ENCODE results near the gene ZNF827.

The ZNF827 gene

DNA sequence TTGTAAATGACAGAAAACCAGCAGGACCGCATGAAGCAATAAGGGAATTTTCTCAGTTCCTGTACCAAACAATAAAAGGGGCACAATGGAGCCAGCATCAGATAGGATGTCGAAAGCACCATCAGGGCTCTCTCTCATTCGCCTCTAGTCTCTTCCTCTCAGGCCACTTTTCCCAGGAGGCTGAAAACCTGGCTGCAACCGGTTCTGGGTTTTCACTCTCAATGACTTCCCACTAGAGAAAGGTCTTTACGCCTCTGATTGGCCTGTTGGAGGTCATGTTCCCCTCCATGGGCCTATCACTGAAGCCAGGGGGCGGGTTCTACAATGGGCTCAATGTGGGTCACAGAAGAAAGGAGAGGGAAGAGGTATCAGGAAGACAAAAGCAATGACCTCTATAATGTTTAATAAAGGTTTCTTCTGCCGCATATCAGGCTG lies 29.3 kb downstream of the ZNF827 start:
- no peaks in the 10 kb centered on the region for H3K27me3 Mint-ChIP-seq
- no peak overlapping the region for H3K4me3 Mint-ChIP-seq
- peak overlapping the region; percentile 46 for H3K27ac Mint-ChIP-seq
- peaks cover 53% of the 10 kb centered on the region for H3K4me1 Mint-ChIP-seq
- peaks cover 4% of the 10 kb centered on the region for H3K36me3 Mint-ChIP-seq
- no peaks in the 10 kb centered on the region for H3K9me3 Mint-ChIP-seq

DNA sequence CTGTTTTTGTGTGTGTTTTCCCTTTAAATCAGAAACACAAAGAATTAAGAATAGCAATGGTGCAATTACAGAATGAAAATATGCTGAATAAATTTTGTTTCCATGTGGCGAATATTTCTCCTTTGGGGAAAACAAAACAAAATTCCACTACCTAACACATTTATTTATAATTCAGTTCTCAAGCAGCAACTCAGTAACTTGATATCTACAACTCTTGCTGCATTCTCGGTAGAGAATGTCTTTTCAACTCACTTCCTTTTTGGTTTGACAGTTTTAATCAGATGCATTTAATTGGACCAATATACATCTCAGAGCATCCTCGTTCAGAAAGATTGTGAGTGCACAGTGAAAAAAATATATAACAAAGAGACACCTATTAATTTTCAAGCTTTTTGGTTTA lies 30.8 kb downstream of the ZNF827 start:
- H3K4me3 Mint-ChIP-seq, result no peak overlapping the region
- H3K9me3 Mint-ChIP-seq, result no peaks in the 10 kb centered on the region
- no peaks in the 10 kb centered on the region for H3K27me3 Mint-ChIP-seq
- no peak overlapping the region for H3K27ac Mint-ChIP-seq
- peaks cover 10% of the 10 kb centered on the region for H3K36me3 Mint-ChIP-seq
- peaks cover 46% of the 10 kb centered on the region for H3K4me1 Mint-ChIP-seq

DNA sequence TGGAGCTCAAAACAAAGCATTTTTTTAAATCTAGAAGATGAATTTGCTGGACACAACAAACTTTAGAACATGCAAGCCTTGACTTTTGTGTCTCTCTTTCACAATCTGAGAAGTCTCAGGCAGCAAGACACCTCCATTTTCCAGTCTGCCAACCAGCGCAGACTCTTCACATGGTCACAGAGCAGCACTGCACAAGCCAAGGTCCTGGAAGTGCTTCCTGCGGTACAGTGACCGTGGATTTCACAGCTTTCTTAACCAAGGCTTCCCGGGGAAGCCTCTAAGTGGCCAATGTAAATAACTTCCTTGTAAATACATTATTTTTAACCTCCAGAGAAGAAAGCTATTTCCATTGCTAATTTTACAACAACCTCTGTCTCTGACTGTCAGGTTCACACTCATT lies 31.2 kb downstream of the ZNF827 start:
- Mint-ChIP-seq H3K4me1 (peaks cover 46% of the 10 kb centered on the region), H3K27ac (no peak overlapping the region), H3K9me3 (no peaks in the 10 kb centered on the region), H3K36me3 (peaks cover 10% of the 10 kb centered on the region), H3K27me3 (no peaks in the 10 kb centered on the region), H3K4me3 (no peak overlapping the region)

DNA sequence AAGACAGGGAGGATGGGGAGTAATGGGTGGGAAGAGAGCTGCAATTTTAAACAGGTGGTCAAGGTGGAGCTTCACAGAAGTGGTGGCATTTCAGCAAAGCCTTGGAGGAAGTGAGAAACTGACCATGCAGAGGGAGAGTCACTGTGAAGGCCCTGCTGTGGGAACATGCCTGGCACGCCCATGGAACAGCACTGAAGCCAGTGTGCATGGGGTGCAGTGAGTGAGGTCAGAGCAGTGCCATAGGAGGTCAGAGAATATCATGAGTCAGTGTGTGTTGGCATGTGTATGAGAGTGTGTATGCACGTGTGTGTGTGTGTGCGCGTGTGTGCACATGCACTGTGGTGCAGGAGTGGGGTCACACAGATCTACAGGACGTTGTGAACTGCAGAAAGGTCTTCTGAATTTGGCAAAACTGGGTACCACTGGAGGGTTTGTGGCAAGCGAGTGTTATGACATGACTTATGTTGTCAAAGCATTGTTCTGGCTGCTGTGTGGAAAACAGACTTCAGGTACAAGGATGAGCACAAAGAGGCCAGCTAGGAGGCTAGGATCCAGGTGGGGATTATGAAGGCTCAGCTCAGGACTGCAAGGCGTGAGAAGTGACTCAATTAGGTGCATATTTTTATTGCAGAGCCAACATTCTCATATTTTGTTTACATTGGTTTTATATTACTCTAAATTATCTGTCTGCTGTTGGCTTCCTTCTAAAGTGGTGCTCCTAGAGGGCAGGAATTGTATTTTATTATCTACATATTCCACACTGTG lies 34.0 kb downstream of the ZNF827 start:
- Mint-ChIP-seq H3K4me3 (no peak overlapping the region), H3K27ac (no peak overlapping the region), H3K4me1 (peaks cover 50% of the 10 kb centered on the region)

DNA sequence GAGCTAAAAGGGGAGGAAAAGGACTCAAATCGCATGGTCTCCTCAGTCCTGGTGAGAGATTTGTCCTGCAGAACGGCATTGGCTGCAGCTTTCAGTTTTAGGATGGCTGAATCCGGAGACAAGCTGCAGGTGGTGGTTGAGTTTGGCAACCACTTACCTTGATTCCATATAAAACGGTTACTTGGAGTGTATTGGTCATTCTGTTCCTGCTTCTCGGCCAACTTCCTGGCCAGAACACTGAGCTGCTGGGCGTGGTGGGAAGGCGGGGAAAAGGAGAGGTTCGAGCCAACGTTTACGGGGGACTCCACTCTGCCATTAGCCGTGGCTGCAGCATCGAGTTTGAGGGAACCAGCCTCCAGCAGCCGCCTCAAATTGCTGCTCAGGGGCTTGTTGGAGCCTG lies 36.1 kb downstream of the ZNF827 start:
- Mint-ChIP-seq H3K27ac (no peak overlapping the region), H3K36me3 (peaks cover 29% of the 10 kb centered on the region)

More for the DNA sequence above, 34.0 kb downstream of the ZNF827 start:
- Mint-ChIP-seq H3K36me3 (peaks cover 26% of the 10 kb centered on the region), H3K27me3 (no peaks in the 10 kb centered on the region), H3K9me3 (no peaks in the 10 kb centered on the region)

DNA sequence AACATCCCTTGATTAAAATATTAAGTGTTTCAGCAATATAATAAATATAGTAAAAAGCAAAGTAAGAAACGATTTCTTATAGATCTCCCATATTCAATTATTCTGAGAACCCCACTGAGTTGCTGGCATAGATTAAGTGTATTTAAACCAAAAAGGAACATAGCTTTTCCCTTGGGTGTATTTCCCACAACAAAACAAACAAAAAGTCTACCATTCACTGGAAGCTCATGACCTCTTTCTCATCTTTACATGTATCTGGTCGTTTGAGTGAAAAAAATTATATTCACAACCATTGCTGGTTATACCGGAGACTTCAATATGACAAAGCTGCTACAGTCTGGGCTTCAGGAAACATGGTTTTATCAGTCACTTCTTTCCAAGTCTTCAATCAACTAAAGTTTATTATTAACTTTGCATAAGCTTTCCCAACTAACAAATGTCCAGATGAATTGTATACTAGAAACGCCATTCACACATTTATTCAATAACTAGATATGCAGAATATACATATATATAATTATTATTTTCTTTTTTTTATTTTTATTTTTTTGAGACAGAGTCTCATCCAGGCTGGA lies 38.6 kb downstream of the ZNF827 start:
- no peaks in the 10 kb centered on the region for H3K27me3 Mint-ChIP-seq
- H3K4me3 Mint-ChIP-seq, result no peak overlapping the region
- no peaks in the 10 kb centered on the region for H3K9me3 Mint-ChIP-seq
- peaks cover 49% of the 10 kb centered on the region for H3K4me1 Mint-ChIP-seq
- no peak overlapping the region for H3K27ac Mint-ChIP-seq
- peaks cover 29% of the 10 kb centered on the region for H3K36me3 Mint-ChIP-seq

More for the DNA sequence above, 36.1 kb downstream of the ZNF827 start:
- H3K27me3 Mint-ChIP-seq, result no peaks in the 10 kb centered on the region
- H3K4me3 Mint-ChIP-seq, result no peak overlapping the region
- H3K4me1 Mint-ChIP-seq, result peaks cover 42% of the 10 kb centered on the region
- no peaks in the 10 kb centered on the region for H3K9me3 Mint-ChIP-seq

DNA sequence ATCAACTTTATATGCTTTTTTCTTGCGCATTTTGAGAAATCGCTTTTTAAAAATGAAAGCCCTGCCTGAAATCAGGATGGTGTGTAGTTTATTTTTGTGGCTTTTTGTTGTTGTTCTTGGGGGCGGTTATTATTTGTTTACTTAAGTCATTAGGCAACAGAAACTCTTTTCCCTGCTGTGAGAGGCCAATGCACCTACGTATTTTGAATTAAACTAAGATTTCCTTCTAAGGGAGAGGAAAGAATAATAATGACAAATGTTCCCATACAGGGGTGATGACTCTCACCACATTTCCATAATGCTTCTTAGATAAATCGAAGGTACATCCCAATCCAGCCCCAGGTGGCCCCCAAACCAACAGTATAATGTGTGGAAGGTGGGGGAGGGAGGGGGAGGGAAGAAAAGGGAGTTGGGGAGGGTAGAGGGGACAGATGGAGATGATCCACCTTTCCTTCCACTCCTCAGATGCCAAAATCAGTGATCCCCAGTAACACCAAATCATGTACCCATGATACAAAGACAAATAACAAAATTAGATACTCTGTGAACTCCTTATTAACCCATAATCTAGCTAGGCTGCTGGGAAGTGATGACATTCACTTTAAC lies 39.6 kb downstream of the ZNF827 start:
- H3K4me1 Mint-ChIP-seq, result peaks cover 58% of the 10 kb centered on the region
- H3K27me3 Mint-ChIP-seq, result no peaks in the 10 kb centered on the region
- peaks cover 27% of the 10 kb centered on the region for H3K36me3 Mint-ChIP-seq
- no peak overlapping the region for H3K27ac Mint-ChIP-seq
- H3K4me3 Mint-ChIP-seq, result no peak overlapping the region
- H3K9me3 Mint-ChIP-seq, result no peaks in the 10 kb centered on the region

DNA sequence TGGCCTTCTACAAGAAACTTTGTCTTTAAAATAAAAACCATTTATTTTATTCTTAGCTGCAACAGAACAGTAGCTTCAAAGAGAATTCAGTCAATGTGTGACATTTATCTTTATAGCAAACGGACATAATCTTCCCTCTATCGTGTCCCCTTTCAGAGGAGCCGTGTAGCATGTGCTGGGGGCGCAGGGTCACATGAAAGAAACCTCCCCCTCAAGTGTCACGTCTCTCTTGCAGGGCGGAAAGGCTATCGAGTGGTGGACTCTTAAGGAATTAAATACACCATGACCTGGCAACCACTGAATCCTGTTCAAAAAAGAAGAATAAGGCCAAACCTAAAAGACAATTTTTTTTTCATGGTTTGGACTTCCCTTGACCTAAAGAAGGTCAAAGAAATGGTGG lies 40.2 kb downstream of the ZNF827 start:
- Mint-ChIP-seq H3K4me3 (no peak overlapping the region), H3K36me3 (peaks cover 26% of the 10 kb centered on the region), H3K4me1 (peaks cover 64% of the 10 kb centered on the region), H3K9me3 (no peaks in the 10 kb centered on the region), H3K27ac (no peak overlapping the region), H3K27me3 (no peaks in the 10 kb centered on the region)

DNA sequence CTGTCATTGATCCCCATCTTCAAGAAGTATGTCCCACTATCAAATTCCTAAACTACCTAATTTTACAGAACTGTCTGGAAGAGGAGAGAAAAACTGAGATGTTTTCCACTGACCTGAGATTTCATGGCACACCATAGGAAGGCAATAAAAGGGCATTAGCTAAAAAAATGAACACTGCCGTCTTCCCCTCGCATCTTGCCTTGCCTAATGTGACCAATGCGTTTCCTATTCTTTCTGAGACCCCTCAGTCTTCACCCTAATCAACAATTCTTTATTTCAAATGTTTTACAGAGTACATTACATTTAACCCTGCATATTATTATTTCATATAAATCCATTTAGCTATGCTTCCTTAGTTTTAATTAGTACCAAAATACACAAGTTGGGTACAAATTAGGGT lies 43.6 kb downstream of the ZNF827 start:
- no peak overlapping the region for H3K4me3 Mint-ChIP-seq

DNA sequence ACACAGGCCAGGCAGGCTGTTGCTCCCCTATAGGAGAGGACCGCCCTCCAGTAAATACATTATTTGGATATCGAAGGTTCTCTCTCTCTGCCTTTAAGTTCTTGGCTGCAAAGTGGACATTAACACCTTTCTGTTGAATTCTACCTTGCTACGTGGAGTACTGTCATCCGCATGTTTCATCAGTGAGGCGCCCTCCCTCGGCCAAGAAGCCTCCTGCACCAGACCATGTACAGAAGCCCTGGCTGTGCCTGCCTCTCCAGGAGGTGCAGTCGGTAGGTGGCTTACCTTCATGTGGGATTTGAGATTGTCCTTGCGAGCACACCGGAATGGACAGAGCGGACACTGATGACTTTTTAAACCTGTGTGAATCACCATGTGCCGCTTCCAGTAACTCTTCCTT lies 46.7 kb downstream of the ZNF827 start:
- Mint-ChIP-seq H3K36me3 (peaks cover 16% of the 10 kb centered on the region), H3K4me3 (no peak overlapping the region), H3K9me3 (no peaks in the 10 kb centered on the region), H3K27me3 (no peaks in the 10 kb centered on the region), H3K4me1 (peaks cover 38% of the 10 kb centered on the region), H3K27ac (no peak overlapping the region)

More for the DNA sequence above, 43.6 kb downstream of the ZNF827 start:
- H3K4me1 Mint-ChIP-seq, result peaks cover 55% of the 10 kb centered on the region
- peak overlapping the region; percentile 20 for H3K27ac Mint-ChIP-seq
- no peaks in the 10 kb centered on the region for H3K9me3 Mint-ChIP-seq
- H3K36me3 Mint-ChIP-seq, result peaks cover 18% of the 10 kb centered on the region
- H3K27me3 Mint-ChIP-seq, result no peaks in the 10 kb centered on the region

DNA sequence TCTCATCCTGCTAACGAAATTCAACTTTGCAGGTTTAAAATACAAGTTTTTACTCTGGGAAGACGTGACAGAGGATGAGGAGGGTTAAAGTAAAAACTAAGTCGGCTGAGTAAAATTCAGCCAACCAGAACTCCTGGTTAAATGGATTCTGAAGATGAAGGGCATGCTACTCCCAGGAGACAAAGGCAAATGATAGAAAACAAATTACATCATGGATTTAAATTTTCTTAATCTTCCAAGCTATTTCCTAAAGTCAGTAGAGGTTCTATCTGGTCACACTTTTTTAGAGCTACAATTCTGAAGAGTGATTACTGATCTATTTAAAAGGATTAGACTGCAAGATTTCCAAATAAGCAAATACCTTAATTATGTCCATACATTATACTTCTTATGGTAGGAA lies 47.9 kb downstream of the ZNF827 start:
- Mint-ChIP-seq H3K36me3 (peaks cover 18% of the 10 kb centered on the region), H3K4me3 (no peak overlapping the region), H3K9me3 (no peaks in the 10 kb centered on the region), H3K27ac (no peak overlapping the region), H3K4me1 (peaks cover 25% of the 10 kb centered on the region), H3K27me3 (no peaks in the 10 kb centered on the region)

DNA sequence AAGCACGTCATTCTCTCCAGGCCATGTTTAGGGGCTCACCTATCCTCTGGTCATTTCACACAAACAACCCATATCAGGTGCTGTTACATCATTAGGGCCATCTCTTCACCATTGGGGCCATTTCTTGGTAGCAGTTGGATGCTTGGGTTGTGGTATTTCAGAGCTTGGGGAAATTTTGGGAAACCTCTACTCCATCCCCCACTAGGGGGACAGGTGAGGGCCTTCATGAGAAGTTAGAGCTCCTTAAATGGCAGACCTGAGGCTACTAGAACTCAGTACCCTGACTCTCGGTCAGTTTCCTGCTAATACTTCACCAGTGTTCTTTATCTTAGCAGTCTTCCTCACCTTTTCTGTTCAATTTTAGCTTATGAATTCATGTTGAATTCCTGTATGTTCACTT lies 50.2 kb downstream of the ZNF827 start:
- Mint-ChIP-seq H3K4me1 (peaks cover 6% of the 10 kb centered on the region), H3K9me3 (no peaks in the 10 kb centered on the region), H3K27me3 (no peaks in the 10 kb centered on the region), H3K4me3 (no peak overlapping the region), H3K27ac (no peak overlapping the region), H3K36me3 (peaks cover 30% of the 10 kb centered on the region)

DNA sequence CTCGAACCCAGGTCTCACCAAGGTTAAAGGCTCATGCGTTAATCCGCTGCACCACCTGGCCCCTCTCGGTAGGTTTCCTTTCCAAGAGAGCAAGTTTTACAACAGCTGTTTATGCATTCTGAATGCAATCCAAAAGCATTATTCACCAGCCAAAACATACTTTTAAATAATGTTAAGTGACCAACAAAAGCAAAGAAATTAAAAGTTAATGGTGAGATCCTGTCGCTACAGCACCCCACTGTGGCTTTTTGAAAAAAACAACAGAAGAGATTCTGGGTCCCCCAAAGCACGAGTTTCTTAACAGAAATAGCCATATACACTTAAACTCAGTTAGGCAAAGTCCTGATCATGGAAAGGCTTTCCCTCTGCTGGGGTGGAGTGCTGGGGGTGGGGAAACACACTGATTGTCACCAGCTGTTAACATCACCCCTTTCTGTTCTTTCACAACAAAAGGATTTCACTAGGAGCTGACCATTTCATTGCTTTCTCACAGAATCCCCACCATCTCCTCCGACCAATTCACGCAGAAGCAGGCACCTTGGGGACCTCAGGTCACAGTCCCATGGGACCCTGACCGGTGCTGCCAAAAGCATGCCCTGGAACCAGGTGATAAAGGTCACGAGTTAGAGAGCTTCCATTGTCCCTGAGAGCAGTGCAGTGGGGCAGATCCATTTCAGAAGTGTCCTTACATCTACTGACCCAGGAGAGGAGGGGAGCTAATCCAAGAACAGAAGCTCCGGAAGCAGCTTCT lies 51.2 kb downstream of the ZNF827 start:
- no peak overlapping the region for H3K4me3 Mint-ChIP-seq
- no peaks in the 10 kb centered on the region for H3K9me3 Mint-ChIP-seq
- peaks cover 10% of the 10 kb centered on the region for H3K4me1 Mint-ChIP-seq
- H3K27ac Mint-ChIP-seq, result no peak overlapping the region
- H3K36me3 Mint-ChIP-seq, result peaks cover 32% of the 10 kb centered on the region
- H3K27me3 Mint-ChIP-seq, result no peaks in the 10 kb centered on the region

DNA sequence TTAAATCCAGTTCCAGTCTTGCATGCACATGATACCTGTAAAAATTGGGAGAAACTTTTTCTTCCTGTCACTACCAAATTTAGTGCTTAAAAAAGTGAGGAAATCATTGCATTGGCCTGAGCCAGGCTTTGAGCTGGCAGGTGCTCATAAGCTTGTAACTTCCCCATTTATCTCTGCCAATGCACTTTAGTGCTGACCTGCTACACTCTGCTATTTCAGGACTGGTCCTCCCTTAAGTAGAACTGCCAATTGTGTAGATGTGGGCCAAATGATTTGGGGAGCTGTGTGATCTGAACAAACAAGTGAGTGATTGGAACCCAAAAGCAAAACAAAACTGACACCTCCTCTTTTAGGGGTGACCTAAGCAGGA lies 51.8 kb downstream of the ZNF827 start:
- H3K27ac Mint-ChIP-seq, result no peak overlapping the region
- H3K4me1 Mint-ChIP-seq, result peaks cover 14% of the 10 kb centered on the region
- no peak overlapping the region for H3K4me3 Mint-ChIP-seq
- peaks cover 33% of the 10 kb centered on the region for H3K36me3 Mint-ChIP-seq
- no peaks in the 10 kb centered on the region for H3K9me3 Mint-ChIP-seq
- no peaks in the 10 kb centered on the region for H3K27me3 Mint-ChIP-seq

DNA sequence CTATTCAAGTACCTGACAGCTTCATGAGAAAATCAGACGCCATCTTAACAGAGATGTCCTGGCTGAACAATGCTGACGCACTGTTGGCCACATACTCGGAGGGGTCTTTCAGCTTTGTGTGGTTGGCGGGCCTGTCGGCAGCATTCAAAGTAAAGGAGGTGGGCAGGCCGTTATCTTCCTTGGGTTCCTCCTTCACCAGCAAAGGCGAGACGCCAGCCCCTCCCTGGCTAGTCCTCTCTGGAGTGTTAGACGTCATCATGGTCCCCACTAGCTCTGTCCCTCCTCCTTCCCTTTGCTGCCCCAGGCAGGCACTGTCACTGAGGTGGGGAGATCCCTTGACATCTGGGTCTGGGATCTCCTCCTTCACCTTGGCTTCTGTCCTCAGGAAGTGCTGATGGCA lies 53.0 kb downstream of the ZNF827 start:
- Mint-ChIP-seq H3K27me3 (no peaks in the 10 kb centered on the region), H3K27ac (no peak overlapping the region), H3K9me3 (no peaks in the 10 kb centered on the region), H3K4me3 (no peak overlapping the region), H3K36me3 (peaks cover 35% of the 10 kb centered on the region), H3K4me1 (peaks cover 16% of the 10 kb centered on the region)

DNA sequence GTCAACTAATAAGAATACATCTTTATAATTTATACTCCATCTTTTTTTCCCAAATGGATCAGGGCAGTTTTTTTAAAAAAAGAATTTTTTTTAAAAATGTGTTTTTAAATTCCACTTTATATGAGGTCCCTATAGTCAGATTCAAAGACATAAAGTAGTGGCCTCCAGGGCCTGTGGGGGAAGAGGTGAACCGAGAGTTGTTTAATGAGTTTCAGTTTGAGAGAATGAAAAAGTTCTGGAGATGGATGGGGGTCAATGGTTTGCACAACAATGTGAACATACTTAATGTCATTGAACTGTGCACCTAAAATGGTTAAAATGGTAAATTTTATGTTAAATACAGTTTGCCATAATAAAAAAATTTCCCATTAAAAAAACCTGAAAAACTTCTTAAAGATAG lies 53.8 kb downstream of the ZNF827 start:
- Mint-ChIP-seq H3K36me3 (peaks cover 39% of the 10 kb centered on the region), H3K4me1 (peaks cover 20% of the 10 kb centered on the region), H3K4me3 (no peak overlapping the region)

More for the DNA sequence above, 53.8 kb downstream of the ZNF827 start:
- Mint-ChIP-seq H3K27ac (no peak overlapping the region), H3K9me3 (no peaks in the 10 kb centered on the region), H3K27me3 (no peaks in the 10 kb centered on the region)

Data from activated naive CD4-positive, alpha-beta T cell treated with anti-CD3 and anti-CD28 coated beads, Interleukin-2, amount 50 U/mL, for 24 hours (primary cell).